SK-N-MC (cell line): ENCODE data around the gene TRIM32.

Experiments
- DNase-seq: peaks from one replicate; pipeline ENCODE4 v3.0.0-alpha.2; 2011; ENCODE audit warnings: low read depth, low spot score
- H3K27ac ChIP-seq: fragments of 200-600 bp; sonication (generic); 2 replicates; pipeline ENCODE4 v1.5.1; 2016; ENCODE audit warnings: mixed run types
- H3K36me3 ChIP-seq: fragments of 200-600 bp; sonication (generic); 2 replicates; pipeline ENCODE4 v1.6.1; 2017; ENCODE audit warnings: antibody characterized with exemption, low read length, mixed read lengths; ENCODE audit not compliant: insufficient read depth
- H3K4me3 ChIP-seq: fragments of 200-600 bp; sonication (generic); 2 replicates; pipeline ENCODE4 v1.5.1; 2016
- H3K9ac ChIP-seq: fragments of 200-600 bp; sonication (generic); 2 replicates; pipeline ENCODE4 v1.8.0; 2017; ENCODE audit warnings: mixed run types, mixed read lengths; ENCODE audit not compliant: insufficient read length
- H3K9me3 ChIP-seq: fragments of 200-600 bp; sonication (generic); 2 replicates; pipeline ENCODE4 v1.6.1; 2017; ENCODE audit warnings: low read depth, mild to moderate bottlenecking, antibody characterized with exemption, low read length, moderate library complexity, mixed read lengths
- EZH2 ChIP-seq: fragments of 200-600 bp; sonication (generic); IDR thresholded peaks from one replicate; pipeline ENCODE4 v1.6.1; 2017; ENCODE audit warnings: antibody characterized with exemption
- FOXP2 ChIP-seq: optimal IDR thresholded peaks from 2 replicates; pipeline ENCODE3; 2011; ENCODE audit warnings: mild to moderate bottlenecking, moderate library complexity; ENCODE audit not compliant: insufficient read depth; ENCODE audit errors: extremely low read length, control extremely low read depth
- POLR2AphosphoS5 ChIP-seq: IDR thresholded peaks from 2 replicates; pipeline ENCODE4 v1.6.1; 2012; ENCODE audit warnings: mild to moderate bottlenecking, low read depth, low read length, borderline replicate concordance

Gene TRIM32

DNA sequence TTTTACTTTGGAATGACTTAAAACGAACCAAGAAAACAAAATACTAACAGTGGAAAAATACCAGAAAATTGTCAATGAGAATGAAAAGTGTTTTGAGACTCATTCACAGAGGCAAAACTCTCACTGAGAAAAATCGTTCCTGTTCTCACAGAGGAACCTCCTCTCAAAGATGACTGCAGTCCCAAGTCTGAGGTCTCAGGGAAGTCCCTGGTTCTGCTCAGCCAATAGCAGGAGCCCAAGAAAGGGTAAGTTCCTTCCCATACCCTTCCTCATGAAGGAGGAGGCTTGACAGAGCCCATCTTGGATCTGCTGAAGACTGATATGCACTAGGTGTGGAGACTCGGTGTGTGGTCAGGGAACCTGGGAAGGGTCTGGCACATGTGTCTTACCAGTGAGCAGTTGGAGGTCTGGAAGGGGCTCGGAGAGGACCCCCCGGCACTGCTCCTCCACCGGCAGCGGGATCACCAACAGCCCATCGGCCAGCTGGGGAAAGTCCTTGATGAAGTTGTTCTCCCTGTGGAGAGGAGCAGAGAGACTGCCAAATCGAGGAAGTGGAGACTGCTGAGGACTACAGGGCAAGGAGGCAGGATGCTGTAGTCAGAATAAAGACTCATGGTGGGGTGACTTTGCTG, 46.0 kb downstream of the TRIM32 start:
- DNase-seq: no peak
- Histone ChIP-seq H3K36me3 (no peaks in the 10 kb centered on the region), H3K4me3 (no peak overlapping the region), H3K9ac (no peak overlapping the region), H3K27ac (no peak overlapping the region), H3K9me3 (no peaks in the 10 kb centered on the region)
- no peak for TF ChIP-seq EZH2
- no peak for TF ChIP-seq FOXP2

DNA sequence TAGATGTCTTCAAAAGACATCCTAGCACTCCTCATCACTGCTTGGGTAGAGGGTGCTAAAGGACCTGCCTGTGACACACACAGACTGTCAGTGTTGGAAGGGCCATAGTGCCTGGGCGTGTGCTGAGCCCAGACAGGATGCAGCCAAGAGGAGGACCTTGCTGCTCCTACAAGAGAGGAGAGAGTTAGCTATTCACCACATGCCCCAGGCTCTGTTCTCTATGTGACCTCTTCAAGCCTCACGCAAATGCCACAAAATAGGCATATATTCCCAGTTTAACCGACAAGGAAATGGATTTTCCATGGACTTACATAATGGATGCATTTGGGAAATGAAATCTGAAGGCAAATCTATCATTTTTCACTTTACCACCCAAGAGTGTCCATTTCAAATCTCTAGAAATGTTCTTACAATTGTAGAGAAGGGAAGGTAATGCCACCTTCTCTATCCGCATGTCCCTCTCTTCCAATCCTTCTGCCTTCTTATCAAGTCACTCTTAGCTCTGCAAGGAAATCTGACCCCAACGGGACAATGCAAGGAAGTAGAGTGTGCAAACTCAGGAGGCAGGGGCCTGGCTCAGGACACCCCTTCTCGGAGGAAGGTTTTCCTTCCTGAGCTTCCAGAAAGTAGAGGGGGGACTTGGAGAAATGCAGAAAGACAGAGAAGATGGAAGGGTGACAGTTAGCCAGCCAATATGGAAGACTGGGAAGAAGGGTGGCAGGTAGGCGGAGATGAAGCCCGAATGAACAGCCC, 49.5 kb downstream of the TRIM32 start:
- Histone ChIP-seq H3K9me3 (no peaks in the 10 kb centered on the region), H3K36me3 (no peaks in the 10 kb centered on the region), H3K9ac (no peak overlapping the region), H3K4me3 (peak overlapping the region; percentile 47), H3K27ac (no peak overlapping the region)
- DNase-seq: no peak
- TF ChIP-seq POLR2AphosphoS5 (no peak), FOXP2 (no peak), EZH2 (no peak)

- no peak for TF ChIP-seq POLR2AphosphoS5
- no peak for TF ChIP-seq EZH2
- no peak for TF ChIP-seq FOXP2
- no peak overlapping the region for H3K27ac ChIP-seq
- H3K9me3 ChIP-seq: no peaks in the 10 kb centered on the region
- peak; percentile 18 for DNase-seq
- no peaks in the 10 kb centered on the region for H3K36me3 ChIP-seq
- H3K9ac ChIP-seq: no peak overlapping the region
- H3K4me3 ChIP-seq: peak overlapping the region; percentile 47
Measured at GRCh38 chr9:116737152-116737546, 50.0 kb downstream of the TRIM32 start.

GRCh38 chr9:116741086-116741740, 54.1 kb downstream of the TRIM32 start:
- Histone ChIP-seq H3K36me3 (no peaks in the 10 kb centered on the region), H3K4me3 (no peak overlapping the region), H3K9me3 (no peaks in the 10 kb centered on the region), H3K27ac (no peak overlapping the region), H3K9ac (no peak overlapping the region)
- DNase-seq: no peak
- TF ChIP-seq POLR2AphosphoS5 (no peak), EZH2 (no peak), FOXP2 (no peak)

GRCh38 chr9:116741742-116742141, 54.6 kb downstream of the TRIM32 start:
- Histone ChIP-seq H3K27ac (no peak overlapping the region), H3K36me3 (no peaks in the 10 kb centered on the region), H3K9me3 (no peaks in the 10 kb centered on the region), H3K4me3 (no peak overlapping the region), H3K9ac (no peak overlapping the region)
- DNase-seq: no peak
- no peak for TF ChIP-seq POLR2AphosphoS5
- no peak for TF ChIP-seq FOXP2
- no peak for TF ChIP-seq EZH2

GRCh38 chr9:116749176-116749575, 62.1 kb downstream of the TRIM32 start:
- no peak for DNase-seq
- no peak overlapping the region for H3K4me3 ChIP-seq
- H3K9me3 ChIP-seq: no peaks in the 10 kb centered on the region
- H3K36me3 ChIP-seq: no peaks in the 10 kb centered on the region
- no peak overlapping the region for H3K27ac ChIP-seq
- no peak overlapping the region for H3K9ac ChIP-seq
- TF ChIP-seq EZH2: no peak
- no peak for TF ChIP-seq FOXP2

GRCh38 chr9:116749772-116750171, 62.7 kb downstream of the TRIM32 start:
- no peak for DNase-seq
- H3K4me3 ChIP-seq: no peak overlapping the region
- no peaks in the 10 kb centered on the region for H3K9me3 ChIP-seq
- no peak overlapping the region for H3K9ac ChIP-seq
- H3K36me3 ChIP-seq: no peaks in the 10 kb centered on the region
- no peak overlapping the region for H3K27ac ChIP-seq
- TF ChIP-seq EZH2 (no peak), POLR2AphosphoS5 (no peak), FOXP2 (no peak)

DNA sequence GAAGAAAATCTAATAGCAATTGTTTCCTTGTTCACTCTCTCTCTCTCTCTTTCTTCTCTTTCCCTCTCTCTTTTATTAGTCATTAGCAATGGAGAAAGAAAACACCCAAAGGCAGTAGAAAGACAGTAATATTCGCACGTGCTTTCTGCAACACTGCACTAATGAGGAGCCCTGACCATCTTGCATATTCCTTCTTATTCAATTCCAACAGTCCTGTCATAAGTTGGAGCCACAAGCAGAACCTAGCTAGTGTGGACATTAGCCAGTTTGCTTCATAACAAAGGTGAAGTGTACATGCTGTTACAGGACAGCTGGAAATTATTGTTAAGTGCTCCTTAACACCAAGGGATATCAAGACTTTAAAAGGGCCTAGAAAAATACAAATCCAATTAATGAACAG, 63.4 kb downstream of the TRIM32 start:
- H3K27ac ChIP-seq: no peak overlapping the region
- no peaks in the 10 kb centered on the region for H3K36me3 ChIP-seq
- H3K9ac ChIP-seq: no peak overlapping the region
- no peak for TF ChIP-seq FOXP2
- no peak for TF ChIP-seq EZH2
- no peak for TF ChIP-seq POLR2AphosphoS5
- DNase-seq: no peak
- H3K9me3 ChIP-seq: no peaks in the 10 kb centered on the region
- H3K4me3 ChIP-seq: no peak overlapping the region
